ENCODE results near the gene MLLT1. TPM values are rescaled to one million over a fixed set of nuclear protein-coding genes. Genes with fewer than 3 reads are reported as not detected.

MLLT1 gene
- total RNA-seq, 1 experiment from 2014 or later = 58.3 TPM

DNA sequence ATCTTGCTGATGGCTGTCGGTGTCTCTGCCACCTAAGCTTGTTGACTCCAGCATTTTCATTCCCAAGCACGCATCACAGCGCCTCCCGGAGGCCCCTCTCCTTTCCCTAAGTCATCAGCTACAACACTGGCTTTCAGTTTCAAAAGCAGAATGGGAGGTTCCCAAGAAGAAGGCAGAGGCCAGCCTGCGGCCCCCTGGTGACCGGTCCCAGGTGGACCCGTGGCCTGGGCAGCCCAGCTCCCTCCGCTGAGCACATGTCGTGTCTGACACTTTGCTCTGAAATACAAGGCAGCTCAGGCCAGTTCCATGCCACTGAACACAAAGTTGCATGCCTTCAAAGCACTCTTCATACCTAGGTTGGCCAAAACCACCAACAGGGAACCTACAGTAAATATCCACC, 8.5 kb downstream of the MLLT1 start:
- POLR2A ChIA-PET = interaction anchor here (0.6 kb wide), 1 partner anchor 183 kb away, joined by 9 read pairs; no protein-coding TSS in a partner anchor
- no peak for DNase-seq (ENCODE audit: low read depth, low spot score)
- CTCF ChIA-PET = no interaction called here
- BruUV-seq (replicated peaks) = no TSS peak
- peaks cover 20% of the 10 kb centered on the region for H3K4me1 ChIP-seq (ENCODE audit: control insufficient read depth, insufficient read depth, low read length)
- no peaks in the 10 kb centered on the region for H3K36me3 ChIP-seq (ENCODE audit: control insufficient read depth, insufficient read depth, low read length)
- TF ChIP-seq POLR2AphosphoS5 (IDR thresholded peaks at IDR 0.05; ENCODE audit: low read depth, low read length) = no peak
- no peak for TF ChIP-seq SIN3A (IDR thresholded peaks at IDR 0.05; ENCODE audit: borderline replicate concordance, insufficient read depth, low read depth, low read length)
- no peaks in the 10 kb centered on the region for H3K27me3 ChIP-seq (ENCODE audit: control insufficient read depth, insufficient read depth, low read length)
- H3K4me3 ChIP-seq (ENCODE audit: low read depth in 2 of 2, low read length in 2 of 2) = no peak overlapping the region
- intact Hi-C loops (cut with micrococcal nuclease; ENCODE audit: unreplicated experiment) (no loop called here), in situ Hi-C loops (cut with HindIII; ENCODE audit: low pct_unique_long_range_greater_than_20kb, low sequenced_read_pairs) (no loop called here)
- no peak overlapping the region for H3K27ac ChIP-seq (ENCODE audit: low read length)
- no peak for ATAC-seq
- H3K9me3 ChIP-seq (ENCODE audit: control insufficient read depth, insufficient read depth, low read depth, low read length) = no peaks in the 10 kb centered on the region

DNA sequence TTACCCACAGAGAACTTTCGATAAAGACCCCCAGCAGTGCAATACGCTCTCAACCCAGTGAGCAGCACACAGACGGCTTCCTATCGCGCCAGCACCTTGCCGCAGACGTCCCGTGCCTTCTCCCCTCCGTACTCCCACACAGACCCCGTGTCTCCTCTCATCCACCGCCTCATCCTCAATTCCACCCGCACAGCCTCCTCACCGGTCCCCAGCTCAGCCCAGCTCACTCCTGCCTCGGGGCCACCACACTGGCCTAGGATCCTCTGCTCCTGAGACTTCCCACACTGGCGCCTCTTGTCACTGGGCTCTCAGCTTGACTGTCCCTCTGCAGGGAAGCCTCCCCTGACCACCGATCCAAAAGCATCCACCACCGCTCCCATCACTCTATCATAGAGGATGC, 9.0 kb downstream of the MLLT1 start:
- DNase-seq (ENCODE audit: low read depth, low spot score) = no peak
- H3K27ac ChIP-seq (ENCODE audit: low read length) = no peak overlapping the region
- intact Hi-C loops (cut with micrococcal nuclease; ENCODE audit: unreplicated experiment) = no loop called here
- ChIA-PET CTCF (interaction anchor here (0.5 kb wide), 1 partner anchor 22 kb away, joined by 6 read pairs; no protein-coding TSS in a partner anchor), POLR2A (interaction anchor here (0.6 kb wide), 2 partner anchors 12 to 183 kb away, joined by 4 to 9 read pairs; no protein-coding TSS in a partner anchor)
- in situ Hi-C loops (cut with HindIII; ENCODE audit: low pct_unique_long_range_greater_than_20kb, low sequenced_read_pairs) = no loop called here
- H3K4me1 ChIP-seq (ENCODE audit: control insufficient read depth, insufficient read depth, low read length) = peaks cover 20% of the 10 kb centered on the region
- H3K9me3 ChIP-seq (ENCODE audit: control insufficient read depth, insufficient read depth, low read depth, low read length) = no peaks in the 10 kb centered on the region
- ATAC-seq = no peak
- no peaks in the 10 kb centered on the region for H3K27me3 ChIP-seq (ENCODE audit: control insufficient read depth, insufficient read depth, low read length)
- no TSS peak for BruUV-seq (replicated peaks)
- H3K4me3 ChIP-seq (ENCODE audit: low read depth in 2 of 2, low read length in 2 of 2) = no peak overlapping the region
- no peaks in the 10 kb centered on the region for H3K36me3 ChIP-seq (ENCODE audit: control insufficient read depth, insufficient read depth, low read length)
- TF ChIP-seq POLR2AphosphoS5 (IDR thresholded peaks at IDR 0.05; ENCODE audit: low read depth, low read length) = no peak
- no peak for TF ChIP-seq TCF7L2 (IDR thresholded peaks at IDR 0.05; ENCODE audit: low read depth, low read length)
- no peak for TF ChIP-seq SIN3A (IDR thresholded peaks at IDR 0.05; ENCODE audit: borderline replicate concordance, insufficient read depth, low read depth, low read length)
- TF ChIP-seq REST (IDR thresholded peaks at IDR 0.05; ENCODE audit: insufficient read depth in 1 of 2, low read depth in 2 of 2, low read length in 1 of 2) = no peak
- TF ChIP-seq CTCF (IDR thresholded peaks at IDR 0.05) = no peak

DNA sequence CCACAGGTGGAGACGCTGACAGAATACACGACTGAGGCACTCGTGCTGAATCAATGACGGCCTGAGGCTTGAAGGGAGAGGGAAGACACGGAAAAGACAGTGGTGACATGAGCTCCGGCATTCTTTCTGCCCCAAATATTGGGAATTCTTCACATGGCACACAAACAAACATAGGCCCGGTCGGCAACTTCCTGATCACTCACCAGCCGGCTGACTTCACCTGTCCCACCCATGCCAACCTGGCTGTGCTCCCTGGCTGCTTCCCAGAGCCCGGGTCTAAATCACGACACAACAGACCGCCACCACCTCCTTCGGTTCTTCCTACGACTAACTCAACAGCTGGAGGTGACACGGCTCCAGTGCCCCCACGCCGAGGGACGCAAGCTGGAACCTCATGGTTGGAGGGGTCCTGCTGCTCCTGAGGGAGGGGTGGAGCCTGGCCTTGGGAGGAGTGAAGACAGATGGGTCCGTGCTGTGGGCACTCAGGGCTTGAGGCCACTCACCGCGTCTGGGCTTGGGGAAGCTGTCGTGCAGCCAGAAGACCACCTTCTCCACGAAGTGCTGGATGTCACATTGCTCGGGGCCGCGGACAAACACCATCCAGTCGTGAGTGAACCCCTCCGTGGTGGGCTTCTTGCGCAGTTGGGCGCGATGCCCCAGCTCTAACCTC, 9.6 kb downstream of the MLLT1 start:
- CTCF ChIA-PET = interaction anchor here (0.5 kb wide), 1 partner anchor 22 kb away, joined by 6 read pairs; no protein-coding TSS in a partner anchor
- no TSS peak for BruUV-seq (replicated peaks)
- Histone ChIP-seq H3K27me3 (ENCODE audit: control insufficient read depth, insufficient read depth, low read length) (no peaks in the 10 kb centered on the region), H3K4me3 (ENCODE audit: low read depth in 2 of 2, low read length in 2 of 2) (no peak overlapping the region), H3K27ac (ENCODE audit: low read length) (no peak overlapping the region), H3K9me3 (ENCODE audit: control insufficient read depth, insufficient read depth, low read depth, low read length) (no peaks in the 10 kb centered on the region), H3K4me1 (ENCODE audit: control insufficient read depth, insufficient read depth, low read length) (peaks cover 18% of the 10 kb centered on the region), H3K36me3 (ENCODE audit: control insufficient read depth, insufficient read depth, low read length) (no peaks in the 10 kb centered on the region)
- DNase-seq (ENCODE audit: low read depth, low spot score) (no peak), ATAC-seq (no peak)
- POLR2A ChIA-PET = interaction anchor here (0.6 kb wide), 1 partner anchor 13 kb away, joined by 4 read pairs; no protein-coding TSS in a partner anchor
- intact Hi-C loops (cut with micrococcal nuclease; ENCODE audit: unreplicated experiment) (no loop called here), in situ Hi-C loops (cut with HindIII; ENCODE audit: low pct_unique_long_range_greater_than_20kb, low sequenced_read_pairs) (no loop called here)
- TF ChIP-seq REST (IDR thresholded peaks at IDR 0.05; ENCODE audit: insufficient read depth in 1 of 2, low read depth in 2 of 2, low read length in 1 of 2) = no peak
- no peak for TF ChIP-seq SIN3A (IDR thresholded peaks at IDR 0.05; ENCODE audit: borderline replicate concordance, insufficient read depth, low read depth, low read length)
- no peak for TF ChIP-seq CTCF (IDR thresholded peaks at IDR 0.05)
- TF ChIP-seq POLR2AphosphoS5 (IDR thresholded peaks at IDR 0.05; ENCODE audit: low read depth, low read length) = no peak
- TF ChIP-seq TCF7L2 (IDR thresholded peaks at IDR 0.05; ENCODE audit: low read depth, low read length) = no peak

Measured in Panc1 (cell line).